Right lobe of liver (tissue), 6 donors: Measurements from ENCODE around the gene ANXA2. TPM values are rescaled to one million over a fixed set of nuclear protein-coding genes. Genes with fewer than 3 reads are reported as not detected.

ENCODE experiments used
- ATAC-seq, 4 donors: fragments of 200-7000 bp; cut with Tn5 transposase; one replicate each; pipeline ENCODE4 v1.9.1; 2020; ENCODE audit warnings: mild to moderate bottlenecking in 4 of 4, moderate library complexity in 4 of 4
- DNase-seq, 3 donors: peaks; one replicate each; pipeline ENCODE4 v3.0.0-alpha.2; 2020
- H3K27ac ChIP-seq, 3 donors: fragments of 200-600 bp; one replicate each; pipeline ENCODE4 v1.8.0; 2022
- H3K27me3 ChIP-seq, 2 donors: fragments of 200-600 bp; one replicate each; pipeline ENCODE4 v1.8.0; 2022
- H3K36me3 ChIP-seq, 4 donors: fragments of 200-600 bp; sonication (generic) in 1 of 4; one replicate each; pipeline versions ENCODE4 v1.5.1 to v1.8.0; 2017 to 2022; ENCODE audit warnings: control low read depth in 1 of 4
- H3K4me1 ChIP-seq, 4 donors: fragments of 200-600 bp; sonication (generic) in 1 of 4; one replicate each; pipeline versions ENCODE4 v1.5.1 to v1.8.0; 2017 to 2022; ENCODE audit warnings: control low read depth in 1 of 4
- H3K4me3 ChIP-seq, 3 donors: fragments of 200-600 bp; one replicate each; pipeline ENCODE4 v1.8.0; 2022
- H3K9me3 ChIP-seq, 4 donors: fragments of 200-600 bp; sonication (generic) in 1 of 4; one replicate each; pipeline versions ENCODE4 v1.5.1 to v1.8.0; 2017 to 2022; ENCODE audit warnings: control low read depth in 1 of 4
- POLR2A ChIP-seq: fragments of 450-650 bp; IDR thresholded peaks from one replicate; pipeline ENCODE4 v1.6.1; 2017; ENCODE audit warnings: antibody characterized with exemption, mild to moderate bottlenecking
- WGBS: methylation state at CpG from one replicate; pipeline ENCODE4 v1.1.6; 2018; ENCODE audit warnings: low coverage, low lambda C conversion rate; ENCODE audit not compliant: insufficient coverage; ENCODE audit errors: missing lambda C conversion rate; 5-methylcytosine and 5-hydroxymethylcytosine counted together
- intact Hi-C, 2 donors: fragments of 100-400 bp; cut with DNase I; formaldehyde crosslinking; loops; one replicate each; pipeline versions ENCODE4 v1.11.2 to v1.14.1; 2022
- total RNA-seq, 6 experiments: library from RNA; depleted of rRNA in 2 of 6; stranded (reverse); fragments of >200 nt in 2 of 6; fragmentation: NEBNext Ultra II Directional in 3 of 6; extraction: Animal tissue kit (Norgen Biotek cat#: 25700) in 3 of 6; gene quantifications; one replicate each; pipeline versions ENCODE4 v1.1.0 to v1.2.4, GENCODE V29; 2016 to 2023
- TF ChIP-seq, protein P1 (sequence below), 4 donors: fragments of 200-600 bp in 3 of 4; fragments of 450-650 bp in 1 of 4; IDR thresholded peaks; one replicate each; pipeline versions ENCODE4 v1.5.1 to v1.8.0; 2016 to 2022; ENCODE audit warnings: antibody characterized with exemption in 4 of 4, mild to moderate bottlenecking in 2 of 4
- donor health status: DM: no; HTN: yes; CAD: no.
- donor health status: DM: no; HTN: no; CAD: no.
- donor health status: DM: no; HTN: no; CAD: no.
- donor health status: DM: no; HTN: yes; CAD: no.
- donor health status: DM: no; HTN: yes; CAD: no.

ANXA2 gene
- total RNA-seq, 6 experiments from 2014 or later: 62.2 to 419 (median 178) TPM

DNA sequence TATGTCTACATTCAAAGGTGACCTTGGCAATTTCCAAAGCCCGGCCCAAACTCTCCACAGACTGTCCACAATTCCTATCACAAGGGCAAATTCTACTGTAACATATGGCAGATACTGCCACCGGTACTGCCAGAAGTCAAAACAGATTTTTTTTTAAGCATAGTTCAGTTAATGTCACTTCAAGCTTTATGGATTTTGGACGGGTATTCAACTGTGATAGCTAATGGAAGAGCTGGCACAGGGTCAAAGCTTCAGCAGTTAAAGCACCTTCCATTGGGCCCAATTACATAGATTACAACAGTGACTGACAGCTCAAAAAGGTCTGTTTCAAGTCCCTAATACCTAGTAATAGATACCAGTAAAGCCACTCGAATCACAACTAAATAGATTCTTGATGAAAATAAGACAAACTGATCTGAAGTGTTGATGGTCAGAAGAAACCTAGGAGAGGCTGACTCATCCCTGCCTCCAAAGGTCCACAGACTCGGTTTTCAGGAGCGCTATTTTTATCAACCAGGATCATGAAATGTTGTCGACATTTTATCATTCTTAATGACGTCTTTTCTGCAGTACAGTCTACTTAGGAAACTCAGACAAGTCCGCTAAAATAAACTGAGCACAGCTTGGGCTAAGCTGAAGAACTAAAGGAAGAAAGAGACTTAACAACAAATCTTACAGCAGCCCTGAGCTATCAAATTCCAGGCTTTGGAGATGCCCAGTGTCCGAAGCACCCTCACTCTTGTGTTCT lies 38.7 kb downstream of the ANXA2 start:
- Histone ChIP-seq H3K27ac (no peak overlapping the region), H3K9me3 (no peaks in the 10 kb centered on the region), H3K36me3 (peaks cover 7 to 62% (median 14%) of the 10 kb centered on the region in 4 donors), H3K27me3 (no peaks in the 10 kb centered on the region), H3K4me1 (no peaks in the 10 kb centered on the region), H3K4me3 (no peak overlapping the region)
- WGBS: 62% methylated on average over 10 of the region's 10 CpGs
- intact Hi-C loops: no loop called here
- ATAC-seq (no peak), DNase-seq (no peak)
- TF ChIP-seq POLR2A: no peak
- TF ChIP-seq, protein P1, sequence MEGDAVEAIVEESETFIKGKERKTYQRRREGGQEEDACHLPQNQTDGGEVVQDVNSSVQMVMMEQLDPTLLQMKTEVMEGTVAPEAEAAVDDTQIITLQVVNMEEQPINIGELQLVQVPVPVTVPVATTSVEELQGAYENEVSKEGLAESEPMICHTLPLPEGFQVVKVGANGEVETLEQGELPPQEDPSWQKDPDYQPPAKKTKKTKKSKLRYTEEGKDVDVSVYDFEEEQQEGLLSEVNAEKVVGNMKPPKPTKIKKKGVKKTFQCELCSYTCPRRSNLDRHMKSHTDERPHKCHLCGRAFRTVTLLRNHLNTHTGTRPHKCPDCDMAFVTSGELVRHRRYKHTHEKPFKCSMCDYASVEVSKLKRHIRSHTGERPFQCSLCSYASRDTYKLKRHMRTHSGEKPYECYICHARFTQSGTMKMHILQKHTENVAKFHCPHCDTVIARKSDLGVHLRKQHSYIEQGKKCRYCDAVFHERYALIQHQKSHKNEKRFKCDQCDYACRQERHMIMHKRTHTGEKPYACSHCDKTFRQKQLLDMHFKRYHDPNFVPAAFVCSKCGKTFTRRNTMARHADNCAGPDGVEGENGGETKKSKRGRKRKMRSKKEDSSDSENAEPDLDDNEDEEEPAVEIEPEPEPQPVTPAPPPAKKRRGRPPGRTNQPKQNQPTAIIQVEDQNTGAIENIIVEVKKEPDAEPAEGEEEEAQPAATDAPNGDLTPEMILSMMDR (IDR thresholded peaks at IDR 0.05): no peak

DNA sequence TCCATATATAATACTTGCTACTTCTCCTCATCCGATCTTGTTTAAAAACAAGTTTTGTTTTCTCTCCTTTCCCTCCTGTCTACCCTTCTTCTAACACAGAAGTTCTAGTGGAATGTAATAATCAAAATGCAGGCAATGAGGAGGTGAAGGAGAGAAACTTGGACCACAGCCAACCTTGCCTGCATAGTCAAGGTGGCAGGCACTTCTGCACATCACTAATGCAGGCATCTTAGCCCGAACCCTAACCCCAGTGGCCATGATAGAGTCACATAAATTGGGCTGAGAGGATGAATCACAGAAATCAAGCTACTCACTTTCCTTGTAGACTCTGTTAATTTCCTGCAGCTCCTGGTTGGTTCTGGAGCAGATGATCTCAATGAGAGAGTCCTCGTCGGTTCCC lies 41.0 kb downstream of the ANXA2 start:
- ATAC-seq: no peak
- Histone ChIP-seq H3K27me3 (no peaks in the 10 kb centered on the region), H3K27ac (no peak overlapping the region), H3K9me3 (no peaks in the 10 kb centered on the region), H3K4me3 (no peak overlapping the region), H3K36me3 (peaks cover 20 to 68% (median 27%) of the 10 kb centered on the region in 4 donors), H3K4me1 (no peaks in the 10 kb centered on the region)
- 93% methylated on average over 1 of the region's 4 CpGs for WGBS
- DNase-seq: no peak
- no peak for TF ChIP-seq POLR2A
- TF ChIP-seq, protein P1 (IDR thresholded peaks at IDR 0.05): no peak
- intact Hi-C loops: no loop called here

DNA sequence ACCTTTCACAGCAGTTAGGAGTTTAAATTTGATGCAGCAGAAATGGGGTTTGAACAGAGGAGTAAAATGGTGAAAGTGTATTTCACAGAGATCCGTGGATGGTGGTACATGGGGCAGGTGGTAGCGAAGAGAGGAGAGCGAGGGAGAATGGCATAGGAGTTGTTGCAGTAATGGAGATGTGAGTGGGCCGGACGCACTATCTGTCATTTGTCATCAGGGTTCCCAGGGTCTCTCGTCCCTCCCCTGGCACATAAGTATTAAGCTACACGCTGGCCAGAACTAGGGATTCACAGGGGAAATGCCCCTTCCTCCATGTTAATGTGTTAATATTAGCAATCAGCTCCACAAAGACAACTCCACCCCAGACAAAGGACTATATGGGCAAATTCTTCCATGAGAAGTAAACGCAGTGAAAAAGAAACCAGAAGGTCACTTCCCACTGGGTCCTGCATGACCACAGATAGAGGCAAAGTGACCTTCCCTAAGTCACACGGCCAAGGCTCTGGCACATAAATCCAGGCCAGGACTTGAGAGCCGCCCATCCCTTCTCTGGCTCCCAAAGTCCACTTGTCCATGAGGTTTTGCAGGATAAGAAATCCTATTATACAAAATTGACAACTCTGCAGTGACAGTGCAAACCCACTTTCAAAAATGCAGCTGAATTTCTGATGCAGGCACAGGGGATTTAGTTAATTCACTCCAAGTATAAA lies 42.5 kb downstream of the ANXA2 start:
- WGBS: 90% methylated on average over 8 of the region's 10 CpGs
- no peaks in the 10 kb centered on the region for H3K4me1 ChIP-seq
- intact Hi-C loops: no loop called here

DNA sequence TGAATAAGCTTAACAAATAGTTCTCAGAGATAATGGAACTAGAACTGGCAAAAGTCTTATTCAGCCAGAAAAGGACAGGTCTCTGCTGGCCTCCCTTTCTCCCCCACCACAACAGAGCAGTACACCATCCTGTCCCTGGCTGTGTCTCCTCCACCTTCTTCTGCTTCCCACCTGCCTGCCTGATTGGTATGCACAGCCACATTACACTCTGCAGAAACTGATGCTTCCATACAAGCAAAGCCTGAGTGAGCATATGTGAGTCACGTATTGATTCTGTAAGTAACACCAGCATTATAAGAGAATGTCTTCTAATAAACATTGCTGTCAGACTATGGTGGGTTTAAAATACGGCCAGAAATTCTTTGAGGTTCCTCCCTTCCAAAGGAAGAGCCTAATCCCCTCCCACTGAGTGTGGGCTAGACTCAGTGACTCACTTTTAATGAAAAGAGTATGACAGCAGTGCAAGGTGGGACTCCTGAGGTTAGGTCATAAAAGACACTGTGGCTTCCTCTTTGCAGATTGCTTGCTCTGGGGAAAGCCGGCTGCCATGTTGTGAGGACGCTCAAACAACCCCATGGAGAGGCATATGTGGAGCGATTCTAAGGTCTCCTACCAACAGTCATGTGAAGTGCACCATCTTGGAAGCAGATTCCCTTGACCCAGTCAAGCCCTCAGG lies 44.4 kb downstream of the ANXA2 start:
- intact Hi-C loops: no loop called here
- TF ChIP-seq POLR2A: no peak
- TF ChIP-seq, protein P1 (IDR thresholded peaks at IDR 0.05): no peak
- Histone ChIP-seq H3K9me3 (no peaks in the 10 kb centered on the region), H3K4me3 (no peak overlapping the region), H3K27me3 (no peaks in the 10 kb centered on the region), H3K36me3 (peaks cover 33 to 84% (median 40%) of the 10 kb centered on the region in 4 donors), H3K27ac (no peak overlapping the region), H3K4me1 (no peaks in the 10 kb centered on the region)
- DNase-seq (no peak), ATAC-seq (no peak)
- 57% methylated on average over 5 of the region's 5 CpGs for WGBS

More for the DNA sequence above, 42.5 kb downstream of the ANXA2 start:
- Histone ChIP-seq H3K4me3 (no peak overlapping the region), H3K27me3 (no peaks in the 10 kb centered on the region), H3K36me3 (peaks cover 28 to 79% (median 41%) of the 10 kb centered on the region in 4 donors), H3K9me3 (no peaks in the 10 kb centered on the region), H3K27ac (no peak overlapping the region)
- DNase-seq (no peak), ATAC-seq (no peak)
- TF ChIP-seq POLR2A: no peak
- TF ChIP-seq, protein P1 (IDR thresholded peaks at IDR 0.05): no peak
